GM12891 (cell line): Measurements from ENCODE around the gene STIMATE.

Source experiments
- POLR2A ChIP-seq: IDR thresholded peaks from 2 replicates; pipeline ENCODE4 v1.6.1; 2011; ENCODE audit warnings: low read depth, low read length, control low read depth
- POLR2AphosphoS5 ChIP-seq: IDR thresholded peaks from 2 replicates; pipeline ENCODE4 v1.6.1; 2011; ENCODE audit warnings: low read depth, low read length, control low read depth
- SPI1 ChIP-seq: IDR thresholded peaks from 2 replicates; pipeline ENCODE4 v1.6.1; 2011; ENCODE audit warnings: low read depth, low read length, control low read depth
- TAF1 ChIP-seq: IDR thresholded peaks from 2 replicates; pipeline ENCODE4 v1.6.1; 2011; ENCODE audit warnings: low read depth, low read length, control low read depth

DNA sequence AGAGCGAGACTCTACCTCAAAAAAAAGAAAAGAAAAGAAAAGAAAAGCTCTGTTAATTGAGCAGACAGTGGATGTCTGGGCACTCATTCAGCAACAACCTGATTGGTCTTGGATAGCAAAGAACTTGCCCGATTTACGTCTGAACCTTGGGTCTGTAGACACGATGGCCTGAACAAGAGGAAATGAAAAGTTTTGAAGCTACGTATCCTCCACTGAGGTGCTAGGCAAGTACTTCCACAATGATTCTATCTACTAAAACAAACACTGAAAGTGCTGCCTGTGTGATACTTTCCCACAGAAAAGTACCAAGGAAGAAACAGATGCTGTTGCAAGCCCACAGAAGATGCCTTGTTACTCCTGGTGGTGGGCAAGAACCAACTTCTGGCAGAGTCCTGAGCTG is 40.7 kb downstream of the STIMATE start:
- TF ChIP-seq POLR2AphosphoS5, result no peak
- no peak for TF ChIP-seq POLR2A
- no peak for TF ChIP-seq TAF1
- TF ChIP-seq SPI1, result no peak
